Stimulated activated naive CD8-positive, alpha-beta T cell treated with anti-CD3 and anti-CD28 coated beads, Interleukin-15, amount 100 ng/mL, for 72 hours (primary cell): Measurements from ENCODE around the gene DIO2.

Experiments
- ATAC-seq: fragments of 150-1000 bp; cut with Tn5 transposase; 2 replicates; pipeline ENCODE4 v1.10.0; 2021; ENCODE audit warnings: mild to moderate bottlenecking, moderate library complexity
- DNase-seq, 2 donors: peaks; one replicate each; pipeline ENCODE4 v3.0.0; 2021 to 2022
- H3K27ac Mint-ChIP-seq, 2 donors: one replicate each; pipeline ENCODE4 v1.8.0; 2022; ENCODE audit warnings: mild to moderate bottlenecking in 2 of 2, mixed read lengths in 2 of 2, moderate library complexity in 2 of 2
- H3K27me3 Mint-ChIP-seq: one replicate; pipeline ENCODE4 v1.8.0; 2022; ENCODE audit warnings: mixed read lengths
- H3K4me1 Mint-ChIP-seq: one replicate; pipeline ENCODE4 v1.8.0; 2022; ENCODE audit warnings: mild to moderate bottlenecking, mixed read lengths
- H3K4me3 Mint-ChIP-seq, 2 donors: one replicate each; pipeline ENCODE4 v1.8.0; 2022; ENCODE audit warnings: mild to moderate bottlenecking in 2 of 2, mixed read lengths in 2 of 2, moderate library complexity in 1 of 2
- H3K9me3 Mint-ChIP-seq, 2 donors: one replicate each; pipeline ENCODE4 v1.8.0; 2022; ENCODE audit warnings: mixed read lengths in 2 of 2

The DIO2 gene

DNA sequence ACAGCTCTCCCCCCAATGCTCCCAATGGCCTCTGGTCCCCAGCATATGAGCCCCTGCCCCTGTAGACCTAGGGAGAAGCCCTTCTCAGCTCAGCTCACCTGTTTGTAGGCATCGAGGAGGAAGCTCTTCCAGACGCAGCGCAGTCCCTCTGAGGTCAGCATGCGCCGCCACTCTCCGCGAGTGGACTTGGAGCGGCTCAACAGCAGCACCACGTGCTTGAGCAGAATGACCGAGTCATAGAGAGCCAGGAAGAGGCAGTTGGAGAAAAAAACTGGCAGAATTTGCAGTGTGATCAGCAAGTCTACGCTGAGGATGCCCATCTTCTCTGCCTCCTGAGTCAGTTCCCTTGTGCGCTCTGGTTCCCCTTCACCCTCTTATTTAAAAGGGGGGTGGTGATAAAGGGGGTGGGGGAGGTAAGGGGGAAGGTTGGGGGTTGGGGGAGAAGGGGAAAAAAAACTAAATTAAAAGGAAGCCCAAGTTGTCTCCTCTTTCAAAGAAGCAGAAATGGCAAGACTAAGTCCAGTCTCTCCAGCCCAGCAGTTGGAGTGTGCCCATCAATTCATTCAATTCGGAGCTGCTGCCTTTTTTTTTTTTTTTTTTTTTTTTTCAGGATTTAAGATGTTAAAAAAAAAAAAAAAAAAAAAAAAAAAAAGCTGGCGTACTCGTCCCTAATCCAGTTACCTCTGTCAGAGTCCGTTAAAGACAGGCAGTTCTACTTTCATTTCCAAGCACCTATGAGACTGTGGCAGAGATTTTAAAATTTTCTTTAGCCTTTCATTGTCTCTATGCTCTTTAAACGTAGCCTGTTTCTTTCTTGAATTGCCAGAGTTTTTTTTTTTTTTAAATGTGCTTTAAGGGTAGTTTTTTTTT is at the start of gene DIO2:
Gene DIO2 (minus strand): TSS at position 352 of the 870 bp plus-strand sequence. CDS start 32 bp downstream, at position 320.
- Mint-ChIP-seq H3K27ac (no peak within 1 kb of the TSS), H3K9me3 (no peaks in the 10 kb centered on the region)
- no peak for DNase-seq

GRCh38 chr14:80260645-80261044 is 49.3 kb upstream of the DIO2 start:
- Mint-ChIP-seq H3K27ac (no peak overlapping the region), H3K9me3 (peaks cover 0 to 5% of the 10 kb centered on the region in 2 donors), H3K4me1 (no peaks in the 10 kb centered on the region), H3K4me3 (no peak overlapping the region), H3K27me3 (no peaks in the 10 kb centered on the region)
- ATAC-seq: no peak
- no peak for DNase-seq

More for the DNA sequence above, at the start of gene DIO2:
- no peak for ATAC-seq
- H3K4me1 Mint-ChIP-seq: no peaks in the 10 kb centered on the region
- peaks cover 8% of the 10 kb centered on the region for H3K27me3 Mint-ChIP-seq
- H3K4me3 Mint-ChIP-seq: no peak within 1 kb of the TSS

DNA sequence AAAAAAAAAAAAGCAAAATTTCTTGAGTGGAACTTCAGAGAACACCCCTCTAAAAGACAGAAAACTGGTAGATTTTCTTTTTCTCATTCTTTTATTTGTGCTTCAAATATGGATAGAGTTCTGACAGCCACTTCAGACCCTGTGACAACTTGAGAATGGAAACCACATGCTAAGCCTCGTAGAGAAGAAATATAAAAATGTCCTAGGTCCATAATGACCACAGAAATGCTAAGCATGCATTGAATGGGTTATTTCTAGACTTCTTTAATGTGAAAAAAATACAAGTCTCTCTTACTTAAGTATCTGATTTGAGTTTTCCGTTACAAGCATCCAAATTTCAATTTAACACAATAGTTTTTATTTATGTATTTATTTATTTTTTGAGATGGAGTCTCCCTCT is 28.3 kb upstream of the DIO2 start:
- Mint-ChIP-seq H3K9me3 (peaks cover 30 to 35% of the 10 kb centered on the region in 2 donors), H3K27ac (no peak overlapping the region), H3K4me3 (no peak overlapping the region), H3K27me3 (no peaks in the 10 kb centered on the region), H3K4me1 (no peaks in the 10 kb centered on the region)
- ATAC-seq (no peak), DNase-seq (no peak)

DNA sequence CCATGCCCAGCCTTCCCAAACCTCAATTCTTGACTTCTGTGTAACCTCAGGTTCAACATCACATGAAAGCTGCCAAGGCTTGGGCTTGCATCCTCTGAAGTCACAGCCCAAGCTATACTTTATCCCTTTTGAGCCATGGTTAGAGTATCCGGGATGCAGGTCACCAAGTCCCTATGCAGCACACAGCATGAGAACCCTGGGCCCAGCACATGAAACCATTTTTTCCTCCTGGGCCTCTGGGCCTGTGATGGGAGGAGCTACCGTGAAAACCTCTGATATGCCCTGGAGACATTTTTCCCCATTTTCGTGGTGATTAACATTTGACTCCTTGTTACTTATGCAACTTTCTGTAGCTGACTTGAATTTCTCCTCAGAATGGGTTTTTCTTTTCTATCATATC is 25.8 kb upstream of the DIO2 start:
- no peak overlapping the region for H3K27ac Mint-ChIP-seq
- ATAC-seq: no peak

DNA sequence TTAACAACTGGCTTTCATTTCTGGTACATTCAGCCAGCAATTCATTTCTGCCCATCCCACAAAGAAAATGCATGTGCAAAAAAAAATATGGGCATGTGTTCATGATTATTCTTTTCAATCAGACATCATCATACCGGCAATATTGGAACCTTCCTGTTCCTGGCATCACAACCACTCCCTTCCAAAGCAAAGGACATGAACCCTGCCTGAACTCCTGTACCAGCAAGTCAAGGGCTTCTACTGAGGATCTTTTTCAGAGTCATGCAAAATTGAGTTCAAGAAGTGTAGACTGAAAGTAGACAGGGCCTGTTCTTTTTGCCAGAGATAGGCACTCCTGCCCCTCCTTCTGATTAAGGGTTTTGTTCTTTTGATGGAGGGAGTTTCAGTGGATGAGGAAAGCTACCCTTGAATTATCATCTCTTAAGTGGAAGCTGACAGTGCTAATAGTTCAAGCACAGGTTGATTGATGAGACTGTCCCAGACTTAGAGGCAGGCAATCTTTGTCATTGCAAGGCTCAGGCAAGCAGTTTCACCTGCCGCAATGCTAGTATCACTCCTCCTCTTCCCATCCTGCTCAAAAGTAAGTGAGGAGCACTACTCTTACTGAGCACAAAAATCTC is 22.3 kb upstream of the DIO2 start:
- Mint-ChIP-seq H3K27ac (no peak overlapping the region), H3K4me1 (no peaks in the 10 kb centered on the region), H3K27me3 (no peaks in the 10 kb centered on the region), H3K4me3 (no peak overlapping the region), H3K9me3 (peaks cover 23 to 43% of the 10 kb centered on the region in 2 donors)
- ATAC-seq: no peak
- no peak for DNase-seq

More for the DNA sequence above, 25.8 kb upstream of the DIO2 start:
- Mint-ChIP-seq H3K9me3 (peaks cover 31 to 36% of the 10 kb centered on the region in 2 donors), H3K27me3 (no peaks in the 10 kb centered on the region), H3K4me1 (no peaks in the 10 kb centered on the region), H3K4me3 (no peak overlapping the region)
- no peak for DNase-seq

- Mint-ChIP-seq H3K27me3 (no peaks in the 10 kb centered on the region), H3K4me1 (no peaks in the 10 kb centered on the region), H3K27ac (no peak overlapping the region), H3K4me3 (no peak overlapping the region), H3K9me3 (peaks cover 15 to 33% of the 10 kb centered on the region in 2 donors)
- DNase-seq (no peak), ATAC-seq (no peak)
Measured at GRCh38 chr14:80231702-80232101, 20.4 kb upstream of the DIO2 start.

DNA sequence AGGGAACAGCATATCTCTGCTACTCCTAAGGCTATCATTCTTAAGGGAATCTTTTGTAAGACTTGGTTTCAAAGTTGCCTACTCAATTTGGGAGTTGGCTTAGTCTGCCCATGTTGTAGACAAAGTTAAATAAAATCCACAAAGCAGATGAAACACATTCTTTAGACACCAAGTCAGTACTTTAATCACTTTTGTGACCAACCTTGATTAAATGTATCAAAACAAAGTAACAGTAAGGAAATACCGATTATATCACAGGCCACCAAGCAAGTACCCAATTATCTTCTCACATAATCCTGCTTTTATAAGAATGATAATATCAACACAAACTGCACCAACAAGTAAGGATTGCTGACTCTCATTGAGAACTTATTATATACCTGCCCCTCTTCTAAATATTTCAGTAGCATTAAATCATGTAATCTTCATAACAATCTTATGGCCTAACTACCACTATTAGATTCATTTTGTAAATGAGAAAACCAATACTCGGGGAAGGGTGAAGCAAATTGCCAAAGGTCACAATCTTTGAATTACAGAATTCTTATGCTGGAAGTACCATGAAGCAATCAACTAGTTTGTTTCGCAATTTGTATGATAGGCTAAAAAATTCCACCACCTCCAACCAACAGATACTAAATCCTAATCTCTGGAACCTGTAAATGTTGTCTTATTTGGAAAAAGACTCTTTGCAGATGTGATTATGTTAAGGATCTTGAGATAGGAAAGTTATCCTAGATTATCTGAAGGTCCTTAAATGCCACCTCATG is 12.6 kb upstream of the DIO2 start:
- Mint-ChIP-seq H3K9me3 (peaks cover 10 to 20% of the 10 kb centered on the region in 2 donors), H3K27ac (no peak overlapping the region), H3K4me1 (no peaks in the 10 kb centered on the region), H3K27me3 (no peaks in the 10 kb centered on the region), H3K4me3 (no peak overlapping the region)
- no peak for ATAC-seq
- DNase-seq: no peak

DNA sequence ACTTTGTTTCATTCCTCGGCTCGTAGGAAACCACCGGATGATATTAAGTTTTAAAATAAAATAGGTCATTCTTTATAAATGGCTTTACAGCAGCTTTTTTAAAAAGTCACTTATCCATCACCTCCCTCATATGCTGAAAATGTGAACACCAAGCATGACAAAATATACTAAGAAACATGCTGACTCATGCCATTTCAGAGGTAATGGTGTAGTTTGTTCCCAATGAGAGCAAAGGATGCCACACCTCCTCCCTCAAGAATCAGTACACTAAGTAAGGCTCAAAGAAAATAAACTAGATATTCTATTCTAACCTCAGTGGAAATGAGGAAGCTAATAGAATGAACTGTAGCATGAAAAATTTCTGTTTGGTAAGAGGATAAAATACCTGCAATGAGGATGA is 5.5 kb upstream of the DIO2 start:
- Mint-ChIP-seq H3K9me3 (no peaks in the 10 kb centered on the region), H3K27me3 (peaks cover 6% of the 10 kb centered on the region), H3K4me3 (no peak overlapping the region)

DNA sequence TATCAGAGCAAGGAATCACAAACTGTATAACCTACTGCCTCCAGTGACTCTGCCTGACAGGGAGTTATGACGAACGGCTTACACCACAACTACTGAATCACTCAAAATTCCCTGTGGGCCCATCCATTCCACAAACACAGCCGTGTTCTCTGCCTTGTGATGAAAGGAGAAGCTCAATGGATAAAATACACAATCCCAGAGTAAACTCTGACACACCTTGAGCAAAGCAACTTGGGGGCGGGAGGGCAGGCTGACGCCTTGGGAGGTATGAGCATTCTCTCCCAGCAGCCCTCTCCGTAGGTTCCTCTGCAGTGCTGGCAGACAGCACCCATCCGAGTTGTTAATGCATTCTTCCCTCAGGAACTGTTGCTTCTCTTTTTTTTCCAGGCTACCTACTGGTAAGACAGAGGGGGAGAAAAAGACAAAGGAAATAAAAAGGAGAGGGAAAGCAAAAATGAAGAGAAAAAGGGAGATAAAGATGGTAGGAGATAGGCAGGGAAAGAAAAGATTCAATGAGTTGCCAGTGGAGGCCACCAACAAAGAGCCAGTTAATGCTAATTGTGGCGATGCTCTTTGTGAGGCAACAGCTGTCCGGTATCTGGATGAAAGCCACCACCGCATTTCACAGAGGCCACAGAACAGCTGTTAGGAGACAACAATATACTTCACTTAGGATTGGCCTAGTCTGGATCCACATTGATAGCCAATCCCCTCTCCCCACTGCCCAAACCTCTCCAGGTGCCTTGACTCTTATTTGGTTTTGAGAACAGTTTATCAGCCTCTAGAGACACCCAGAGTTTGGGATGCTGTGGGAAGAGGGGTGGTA is 4.7 kb upstream of the DIO2 start:
- Mint-ChIP-seq H3K4me1 (no peaks in the 10 kb centered on the region), H3K9me3 (no peaks in the 10 kb centered on the region), H3K4me3 (no peak overlapping the region), H3K27me3 (peaks cover 8% of the 10 kb centered on the region), H3K27ac (no peak overlapping the region)
- ATAC-seq: no peak
- DNase-seq: no peak

More for the DNA sequence above, 5.5 kb upstream of the DIO2 start:
- ATAC-seq: no peak
- Mint-ChIP-seq H3K27ac (no peak overlapping the region), H3K4me1 (no peaks in the 10 kb centered on the region)
- DNase-seq: no peak

- no peak overlapping the region for H3K27ac Mint-ChIP-seq
- peaks cover 8% of the 10 kb centered on the region for H3K27me3 Mint-ChIP-seq
- no peak overlapping the region for H3K4me3 Mint-ChIP-seq
- no peaks in the 10 kb centered on the region for H3K4me1 Mint-ChIP-seq
- no peak for ATAC-seq
- H3K9me3 Mint-ChIP-seq: no peaks in the 10 kb centered on the region
- DNase-seq: no peak
Measured at GRCh38 chr14:80215081-80215480, 3.8 kb upstream of the DIO2 start.

GRCh38 chr14:80213602-80214001 is 2.3 kb upstream of the DIO2 start:
- H3K9me3 Mint-ChIP-seq: no peaks in the 10 kb centered on the region
- H3K4me3 Mint-ChIP-seq: no peak overlapping the region
- H3K27ac Mint-ChIP-seq: no peak overlapping the region
- DNase-seq (peak; percentile 11 to 13), ATAC-seq (peak; percentile 68)
- H3K4me1 Mint-ChIP-seq: no peaks in the 10 kb centered on the region
- H3K27me3 Mint-ChIP-seq: peaks cover 8% of the 10 kb centered on the region

GRCh38 chr14:80212023-80212397 is 706 bp upstream of the DIO2 start:
- Mint-ChIP-seq H3K9me3 (no peaks in the 10 kb centered on the region), H3K4me3 (no peak overlapping the region), H3K27me3 (peaks cover 8% of the 10 kb centered on the region), H3K27ac (no peak overlapping the region), H3K4me1 (no peaks in the 10 kb centered on the region)
- ATAC-seq: no peak
- DNase-seq: no peak

DNA sequence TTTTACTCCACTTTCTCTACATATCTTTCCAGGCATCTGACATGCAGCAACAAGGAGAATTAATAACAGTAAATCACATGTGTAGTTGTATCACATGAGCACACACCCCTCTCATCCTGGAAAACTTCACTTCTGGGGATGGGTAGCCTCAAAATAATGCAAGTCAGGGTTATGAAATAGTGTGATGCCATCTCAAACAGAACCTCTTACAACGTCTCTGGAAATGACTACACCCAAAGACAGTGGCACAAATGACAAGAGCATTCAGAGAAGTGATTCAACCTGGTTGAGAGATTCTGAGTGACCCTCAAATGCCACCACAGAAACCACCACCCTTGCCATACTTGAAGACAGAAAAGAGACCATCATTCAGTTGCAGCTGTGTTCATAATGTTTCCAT is 2.8 kb downstream of the DIO2 start:
- DNase-seq (no peak), ATAC-seq (no peak)
- Mint-ChIP-seq H3K27me3 (peaks cover 8% of the 10 kb centered on the region), H3K9me3 (no peaks in the 10 kb centered on the region), H3K4me1 (no peaks in the 10 kb centered on the region), H3K4me3 (no peak overlapping the region), H3K27ac (no peak overlapping the region)

GRCh38 chr14:80206351-80207080 is 4.8 kb downstream of the DIO2 start:
- Mint-ChIP-seq H3K4me1 (no peaks in the 10 kb centered on the region), H3K9me3 (peaks cover 7 to 10% of the 10 kb centered on the region in 2 donors), H3K4me3 (no peak overlapping the region), H3K27me3 (no peaks in the 10 kb centered on the region), H3K27ac (no peak overlapping the region)
- no peak for ATAC-seq
- DNase-seq: no peak
